Loucy (cell line): ENCODE data around the gene BBS4.

ENCODE experiments used
- EZH2phosphoT487 ChIP-seq: fragments of 200-600 bp; IDR thresholded peaks from 2 replicates; pipeline ENCODE4 v1.6.1; 2018; ENCODE audit warnings: antibody characterized with exemption, mild to moderate bottlenecking, moderate library complexity, borderline replicate concordance
- TF ChIP-seq, protein P1 (sequence below): fragments of 200-600 bp; sonication (generic); conservative IDR thresholded peaks from 2 replicates; pipeline ENCODE4 v1.5.1; 2014; ENCODE audit warnings: mild to moderate bottlenecking, antibody characterized with exemption, low read length

DNA sequence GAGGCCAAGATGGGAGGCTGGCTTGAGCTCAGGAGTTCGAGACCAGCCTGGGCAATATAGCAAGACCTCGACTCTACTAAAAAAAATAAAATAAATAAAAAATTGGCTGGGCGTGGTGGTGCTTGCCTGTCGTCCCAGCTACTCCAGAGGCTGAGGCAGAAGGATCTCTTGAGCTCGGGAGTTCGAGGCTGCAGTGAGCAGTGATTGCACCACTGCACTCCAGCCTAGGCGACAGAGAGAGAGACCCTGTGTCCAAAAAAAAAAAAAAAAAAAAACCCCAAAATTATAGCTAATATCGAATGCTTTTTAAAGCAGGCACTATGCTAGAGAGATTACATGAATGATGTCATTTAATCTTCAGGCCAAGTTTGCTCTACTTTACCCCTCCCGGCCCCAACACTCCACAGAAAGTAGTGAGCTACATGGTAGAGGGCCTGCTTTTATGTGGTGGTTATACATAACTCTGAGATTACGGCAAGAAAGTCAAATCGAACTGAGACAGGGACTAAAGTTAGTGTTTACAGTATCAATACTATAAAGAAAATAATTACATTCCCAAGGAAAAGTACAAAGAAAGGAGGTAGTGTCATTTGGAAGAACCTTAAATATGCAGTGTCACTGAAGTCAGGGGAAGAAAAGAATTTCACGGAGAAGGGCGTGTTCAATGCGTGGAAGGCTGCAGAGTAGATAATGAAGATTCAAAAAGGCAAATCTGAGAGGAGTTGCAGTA is 96.4 kb downstream of the BBS4 start:
- TF ChIP-seq, protein P1, sequence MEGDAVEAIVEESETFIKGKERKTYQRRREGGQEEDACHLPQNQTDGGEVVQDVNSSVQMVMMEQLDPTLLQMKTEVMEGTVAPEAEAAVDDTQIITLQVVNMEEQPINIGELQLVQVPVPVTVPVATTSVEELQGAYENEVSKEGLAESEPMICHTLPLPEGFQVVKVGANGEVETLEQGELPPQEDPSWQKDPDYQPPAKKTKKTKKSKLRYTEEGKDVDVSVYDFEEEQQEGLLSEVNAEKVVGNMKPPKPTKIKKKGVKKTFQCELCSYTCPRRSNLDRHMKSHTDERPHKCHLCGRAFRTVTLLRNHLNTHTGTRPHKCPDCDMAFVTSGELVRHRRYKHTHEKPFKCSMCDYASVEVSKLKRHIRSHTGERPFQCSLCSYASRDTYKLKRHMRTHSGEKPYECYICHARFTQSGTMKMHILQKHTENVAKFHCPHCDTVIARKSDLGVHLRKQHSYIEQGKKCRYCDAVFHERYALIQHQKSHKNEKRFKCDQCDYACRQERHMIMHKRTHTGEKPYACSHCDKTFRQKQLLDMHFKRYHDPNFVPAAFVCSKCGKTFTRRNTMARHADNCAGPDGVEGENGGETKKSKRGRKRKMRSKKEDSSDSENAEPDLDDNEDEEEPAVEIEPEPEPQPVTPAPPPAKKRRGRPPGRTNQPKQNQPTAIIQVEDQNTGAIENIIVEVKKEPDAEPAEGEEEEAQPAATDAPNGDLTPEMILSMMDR = no peak
- no peak for TF ChIP-seq EZH2phosphoT487
